ENCODE data around the gene AICDA. TPM values are rescaled to one million over a fixed set of nuclear protein-coding genes. Genes with fewer than 3 reads are reported as not detected.

Gene AICDA
- total and polyA plus RNA-seq, 10 of the 15 experiments (the other 5 are each of a cell fraction or from before 2014, with no cell fraction given) = 9.4 to 24.9 (median 16.6) TPM

GRCh38 chr12:8644345-8645248 lies 31.9 kb upstream of the AICDA start:
- POLR2A ChIA-PET = interaction anchor here (1.2 to 2.0 kb wide), 4 partner anchors 10 to 305 kb away, joined by 3 to 19 read pairs (median 8); partner anchors contain the start of genes AICDA and M6PR
- 0% methylated on average over 5 of the region's 5 CpGs for WGBS (ENCODE audit: insufficient coverage, insufficient replicate concordance, low lambda C conversion rate, missing lambda C conversion rate)
- TF ChIP-seq USF2 (IDR thresholded peaks at IDR 0.05; ENCODE audit: borderline replicate concordance, low read depth, low read length) (no peak), NR2C1 (IDR thresholded peaks at IDR 0.05) (no peak), CHD1 (IDR thresholded peaks at IDR 0.05; ENCODE audit: low read depth, low read length) (no peak), POLR2A (IDR thresholded peaks at IDR 0.05; ENCODE audit: low read depth, low read length) (peak; percentile 59), SREBF2 (IDR thresholded peaks at IDR 0.05; ENCODE audit: low read length) (no peak), RUNX3 (IDR thresholded peaks at IDR 0.05; ENCODE audit: low read length) (peak; percentile 99), BACH1 (IDR thresholded peaks at IDR 0.05; ENCODE audit: borderline replicate concordance) (peak; percentile 60; the same call in 1 of the 2 replicates), ZBTB33 (IDR thresholded peaks at IDR 0.05) (no peak), HDAC2 (IDR thresholded peaks at IDR 0.05) (no peak), CREM (IDR thresholded peaks at IDR 0.05; ENCODE audit: low read depth) (peak; percentile 83), ZNF622 (IDR thresholded peaks at IDR 0.05) (no peak), IRF5 (IDR thresholded peaks at IDR 0.05; ENCODE audit: borderline replicate concordance) (no peak), EP300 (IDR thresholded peaks at IDR 0.05; ENCODE audit: borderline replicate concordance in 1 of 2, control insufficient read depth in 1 of 2, low read depth in 2 of 2, low read length in 2 of 2) (peak; percentile 92 to 95), PML (IDR thresholded peaks at IDR 0.05; ENCODE audit: low read length) (0 out of 2 replicates have a peak, but pooled peaks have one; percentile 40), BCLAF1 (IDR thresholded peaks at IDR 0.05) (no peak), NBN (IDR thresholded peaks at IDR 0.05) (0 out of 2 replicates have a peak, but pooled peaks have one; percentile 70)

More at GRCh38 chr12:8644345-8645248, 31.9 kb upstream of the AICDA start:
- Histone ChIP-seq H3K79me2 (ENCODE audit: control insufficient read depth, insufficient read depth, low read length) (no peaks in the 10 kb centered on the region), H3K4me2 (ENCODE audit: control insufficient read depth, insufficient read depth) (peak overlapping the region; percentile 69), H4K20me1 (ENCODE audit: control insufficient read depth, insufficient read depth) (no peaks in the 10 kb centered on the region), H3K9me3 (replicated peaks; ENCODE audit: control insufficient read depth, insufficient read depth, low read length) (no peaks in the 10 kb centered on the region; the same call in 1 of the 3 replicates), H3K4me3 (peak overlapping the region; percentile 49; the same call in 1 of the 2 replicates), H2AFZ (ENCODE audit: control insufficient read depth, low read depth, low read length) (no peak overlapping the region; the same call in 1 of the 2 replicates), H3K27ac (ENCODE audit: control insufficient read depth, insufficient read depth) (peak overlapping the region; percentile 97), H3K36me3 (ENCODE audit: control insufficient read depth in 2 of 2, insufficient read depth in 2 of 2, low read length in 1 of 2) (no peaks in the 10 kb centered on the region), H3K27me3 (replicated peaks in 1 of 2; ENCODE audit: control insufficient read depth in 2 of 2, insufficient read depth in 2 of 2, low read length in 1 of 2) (no peaks in the 10 kb centered on the region), H3K4me1 (ENCODE audit: control insufficient read depth, insufficient read depth, low read length) (peaks cover 41% of the 10 kb centered on the region), H3K9ac (ENCODE audit: control insufficient read depth, insufficient read depth, low read length) (peak overlapping the region; percentile 59)
- FAIRE-seq (peak; percentile 96), DNase-seq (ENCODE audit: low read depth, low spot score) (peak; percentile 90), ATAC-seq (peak; percentile 84)
- in situ Hi-C loops (cut with MboI) = loop anchor here (10.0 to 25.0 kb wide), 3 partner anchors 720 to 1682 kb away; partner anchors contain the start of genes CLEC2D, EMG1, PHB2 and PTPN6
- RAD21 ChIA-PET (ENCODE audit: unreplicated experiment) = interaction anchor here (0.5 to 3.1 kb wide), 7 partner anchors 13 to 100 kb away, joined by 3 to 38 read pairs (median 8); partner anchors contain the start of gene AICDA
- SMC1A ChIA-PET (ENCODE audit: uncharacterized antibody, unreplicated experiment) = interaction anchor here (0.9 to 3.2 kb wide), 8 partner anchors 9 to 405 kb away, joined by 3 to 45 read pairs (median 4); partner anchors contain the start of gene AICDA
- CTCF ChIA-PET = interaction anchor here (1.0 to 6.9 kb wide), 6 partner anchors 9 to 307 kb away, joined by 3 to 97 read pairs (median 6); partner anchors contain the start of gene AICDA
- BruUV-seq (replicated peaks) = TSS peak; percentile 96
- intact Hi-C loops (cut with micrococcal nuclease; ENCODE audit: unreplicated experiment) = loop anchor here (1.0 kb wide), 1 partner anchor 15 kb away; no protein-coding TSS in a partner anchor

Data from GM12878 (cell line).